ENCODE measurements around the gene FNDC3B. TPM values are rescaled to one million over a fixed set of nuclear protein-coding genes. Genes with fewer than 3 reads are reported as not detected.

FNDC3B gene
- total and polyA plus RNA-seq, 2 donors (not counting 3 experiments of a cell fraction or from before 2014, with no cell fraction given): 91.6 to 295 TPM

GRCh38 chr3:172204716-172205115 lies 165.3 kb downstream of the FNDC3B start:
- FAIRE-seq: no peak
- peaks cover 87% of the 10 kb centered on the region for H3K79me2 ChIP-seq (ENCODE audit: control insufficient read depth, insufficient read depth, low read length)
- no peak overlapping the region for H3K4me2 ChIP-seq (ENCODE audit: insufficient read depth, low read length)

More at GRCh38 chr3:172204716-172205115, 165.3 kb downstream of the FNDC3B start:
- no peaks in the 10 kb centered on the region for H3K9me3 ChIP-seq (replicated peaks; ENCODE audit: control insufficient read depth, insufficient read depth, low read length)
- intact Hi-C loops (cut with micrococcal nuclease): loop anchor here (5.0 kb wide), 1 partner anchor 38 kb away; no protein-coding TSS in a partner anchor
- H3K9ac ChIP-seq (replicated peaks; ENCODE audit: extremely low read depth, insufficient read depth, low read length): no peak overlapping the region
- H3K4me3 ChIP-seq (replicated peaks in 1 of 3; ENCODE audit: insufficient read depth in 1 of 3, low read depth in 1 of 3, low read length in 3 of 3): no peak overlapping the region
- H2AFZ ChIP-seq (ENCODE audit: low read depth, low read length): no peak overlapping the region
- H4K20me1 ChIP-seq (replicated peaks; ENCODE audit: control insufficient read depth, extremely low read depth, insufficient read depth, low read length): peaks cover 3% of the 10 kb centered on the region
- H3K9me1 ChIP-seq (replicated peaks; ENCODE audit: control insufficient read depth, extremely low read depth, insufficient read depth, low read length): no peaks in the 10 kb centered on the region
- ChIA-PET POLR2A (no interaction called here), CTCF (no interaction called here)
- no TSS peak for BruUV-seq (replicated peaks)
- peaks cover 0 to 2% of the 10 kb centered on the region in 2 experiments for H3K36me3 ChIP-seq (ENCODE audit: control insufficient read depth in 2 of 2, extremely low read depth in 1 of 2, insufficient read depth in 2 of 2, low read length in 2 of 2)
- H3K27me3 ChIP-seq (ENCODE audit: control insufficient read depth in 2 of 2, insufficient read depth in 2 of 2, low read length in 2 of 2): no peaks in the 10 kb centered on the region
- no peak overlapping the region for H3K27ac ChIP-seq (ENCODE audit: insufficient read depth, low read depth, low read length)
- TF ChIP-seq FOS (IDR thresholded peaks at IDR 0.05; ENCODE audit: borderline replicate concordance, insufficient read depth, low read length) (no peak), JUN (IDR thresholded peaks at IDR 0.05; ENCODE audit: borderline replicate concordance, insufficient read depth, insufficient read length, low read depth) (no peak), MAX (IDR thresholded peaks at IDR 0.05; ENCODE audit: insufficient read depth, insufficient read length) (no peak), GATA2 (IDR thresholded peaks at IDR 0.05; ENCODE audit: insufficient read depth, insufficient read length, low read depth, low read length) (no peak), POLR2AphosphoS5 (IDR thresholded peaks at IDR 0.05; ENCODE audit: insufficient read depth, low read depth, low read length) (no peak), POLR2A (IDR thresholded peaks at IDR 0.05; ENCODE audit: low read depth, low read length) (no peak), MYC (IDR thresholded peaks at IDR 0.05; ENCODE audit: low read depth, low read length) (no peak), CTCF (IDR thresholded peaks at IDR 0.05; ENCODE audit: extremely low read depth in 1 of 2, insufficient read depth in 1 of 2, low read depth in 1 of 2, low read length in 2 of 2) (no peak), EZH2 (IDR thresholded peaks at IDR 0.05; ENCODE audit: borderline replicate concordance, low read depth, low read length, severe bottlenecking) (no peak)
- peaks cover 22% of the 10 kb centered on the region for H3K4me1 ChIP-seq (ENCODE audit: control insufficient read depth, extremely low read depth, insufficient read depth, low read length)
- dilution Hi-C loops (cut with MboI; ENCODE audit: extremely low pct_ligation_motif_present, low sequenced_read_pairs): no loop called here
- no peak for DNase-seq (ENCODE audit: low read depth, low spot score)
